Kidney epithelial cell (primary cell): ENCODE data around the gene MYOZ1. TPM values are rescaled to one million over a fixed set of nuclear protein-coding genes. Genes with fewer than 3 reads are reported as not detected.

Source experiments
- DNase-seq: peaks from one replicate; pipeline ENCODE4 v3.0.0-alpha.2; 2010; ENCODE audit warnings: low read depth
- H3K27me3 ChIP-seq: 2 replicates; pipeline ENCODE4 v1.6.0; 2011; ENCODE audit warnings: low read length; ENCODE audit not compliant: control insufficient read depth, insufficient read depth
- H3K36me3 ChIP-seq: 2 replicates; pipeline ENCODE4 v1.5.1; 2011; ENCODE audit warnings: low read length; ENCODE audit not compliant: control insufficient read depth, insufficient read depth
- H3K4me3 ChIP-seq: 2 replicates; pipeline ENCODE4 v1.5.1; 2011; ENCODE audit warnings: low read depth, mild to moderate bottlenecking, control low read depth, low read length
- total RNA-seq: library from RNA; depleted of rRNA; stranded (reverse); fragments of >200 nt; gene quantifications from 2 replicates; pipeline ENCODE4 v1.2.3, GENCODE V29; 2015
- TF ChIP-seq, protein P1 (sequence below): IDR thresholded peaks from 2 replicates; pipeline ENCODE4 v1.5.1; 2011; ENCODE audit warnings: mild to moderate bottlenecking, moderate library complexity, low read length, control low read depth, inconsistent platforms; ENCODE audit not compliant: insufficient read depth, poor library complexity, severe bottlenecking

MYOZ1 gene
- total RNA-seq, 1 donor from 2014 or later: 0.92 TPM

DNA sequence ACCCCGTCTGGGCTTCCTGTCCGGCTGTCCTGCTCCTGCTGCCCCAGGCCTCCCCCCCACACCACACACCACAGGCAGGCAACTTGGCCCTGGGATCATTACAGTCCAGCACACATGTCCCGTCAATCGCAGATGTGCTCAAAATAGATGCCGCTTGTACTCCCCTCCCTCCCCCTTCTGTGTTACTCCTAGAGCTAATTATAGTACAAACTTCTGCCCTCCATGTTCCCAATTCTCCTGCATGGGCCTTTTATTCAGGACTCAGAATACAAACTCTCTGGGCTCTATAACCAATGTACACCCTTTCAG, 14.7 kb upstream of the MYOZ1 start, which contains the start of gene SYNPO2L:
Gene SYNPO2L, minus strand, starts transcription at position 40 of the 309 bp plus-strand sequence. CDS start 107 bp downstream, outside the sequence.
- no peak within 1 kb of the TSS for H3K4me3 ChIP-seq
- no peaks in the 10 kb centered on the region for H3K36me3 ChIP-seq
- DNase-seq: no peak
- TF ChIP-seq, protein P1, sequence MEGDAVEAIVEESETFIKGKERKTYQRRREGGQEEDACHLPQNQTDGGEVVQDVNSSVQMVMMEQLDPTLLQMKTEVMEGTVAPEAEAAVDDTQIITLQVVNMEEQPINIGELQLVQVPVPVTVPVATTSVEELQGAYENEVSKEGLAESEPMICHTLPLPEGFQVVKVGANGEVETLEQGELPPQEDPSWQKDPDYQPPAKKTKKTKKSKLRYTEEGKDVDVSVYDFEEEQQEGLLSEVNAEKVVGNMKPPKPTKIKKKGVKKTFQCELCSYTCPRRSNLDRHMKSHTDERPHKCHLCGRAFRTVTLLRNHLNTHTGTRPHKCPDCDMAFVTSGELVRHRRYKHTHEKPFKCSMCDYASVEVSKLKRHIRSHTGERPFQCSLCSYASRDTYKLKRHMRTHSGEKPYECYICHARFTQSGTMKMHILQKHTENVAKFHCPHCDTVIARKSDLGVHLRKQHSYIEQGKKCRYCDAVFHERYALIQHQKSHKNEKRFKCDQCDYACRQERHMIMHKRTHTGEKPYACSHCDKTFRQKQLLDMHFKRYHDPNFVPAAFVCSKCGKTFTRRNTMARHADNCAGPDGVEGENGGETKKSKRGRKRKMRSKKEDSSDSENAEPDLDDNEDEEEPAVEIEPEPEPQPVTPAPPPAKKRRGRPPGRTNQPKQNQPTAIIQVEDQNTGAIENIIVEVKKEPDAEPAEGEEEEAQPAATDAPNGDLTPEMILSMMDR: no peak
- H3K27me3 ChIP-seq: no peaks in the 10 kb centered on the region

DNA sequence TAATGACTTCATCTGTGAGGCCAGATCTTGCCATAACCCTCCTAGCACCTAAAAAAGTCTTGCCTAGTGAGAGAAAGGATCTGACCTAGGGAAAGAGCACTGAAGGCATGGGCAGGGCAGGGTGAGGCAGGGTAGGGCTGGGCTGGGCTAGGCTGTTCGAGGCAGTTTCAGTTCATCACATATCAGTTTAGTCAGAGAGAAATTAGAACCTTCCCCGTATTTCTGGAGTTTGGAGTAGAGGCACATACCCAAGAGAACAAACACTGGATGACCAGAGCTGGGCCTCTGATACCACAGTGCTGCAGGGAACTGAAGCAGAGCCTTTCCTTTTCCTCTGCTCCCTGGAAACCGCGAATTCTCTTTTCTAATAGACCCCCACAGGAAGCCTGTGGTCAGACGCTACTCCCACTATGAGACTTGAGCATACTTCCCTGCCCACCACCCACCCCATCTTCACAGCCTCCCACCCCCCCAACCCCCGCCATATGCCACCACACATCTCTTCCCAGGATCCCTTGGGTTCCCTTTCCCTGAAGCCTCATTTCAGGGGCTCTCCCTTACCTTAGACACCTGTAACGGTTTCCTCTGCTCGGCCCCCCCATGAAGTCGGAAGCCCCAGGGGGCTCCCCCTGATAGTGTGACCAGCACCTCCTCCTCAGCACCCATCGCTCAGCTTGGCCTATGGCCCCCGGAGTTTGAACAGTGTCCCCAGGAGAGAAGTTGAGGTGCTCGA, 14.1 kb upstream of the MYOZ1 start:
- Histone ChIP-seq H3K4me3 (no peak overlapping the region), H3K27me3 (no peaks in the 10 kb centered on the region), H3K36me3 (no peaks in the 10 kb centered on the region)
- TF ChIP-seq, protein P1: no peak
- DNase-seq: no peak

DNA sequence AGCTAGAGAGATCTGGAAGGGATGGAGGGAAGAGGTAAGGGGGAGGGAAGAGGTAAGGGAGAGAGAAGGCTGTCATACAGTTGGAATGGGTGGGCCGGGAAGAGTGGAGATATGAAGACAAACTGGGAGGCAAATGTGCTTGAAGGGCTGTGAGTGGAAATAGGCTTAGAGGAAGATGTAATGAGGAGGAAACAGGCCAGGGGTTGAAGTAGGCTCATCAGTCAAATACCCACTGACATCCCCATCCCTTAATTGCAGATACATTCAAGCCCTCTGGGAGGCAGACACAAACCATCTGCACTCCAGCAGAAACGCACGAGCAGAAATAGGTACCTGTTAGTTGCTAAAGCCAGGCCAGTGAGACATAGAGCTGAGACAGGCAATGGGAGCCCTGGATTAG, 12.4 kb upstream of the MYOZ1 start:
- Histone ChIP-seq H3K36me3 (no peaks in the 10 kb centered on the region), H3K4me3 (no peak overlapping the region), H3K27me3 (no peaks in the 10 kb centered on the region)
- TF ChIP-seq, protein P1: peak; percentile 21
- no peak for DNase-seq

DNA sequence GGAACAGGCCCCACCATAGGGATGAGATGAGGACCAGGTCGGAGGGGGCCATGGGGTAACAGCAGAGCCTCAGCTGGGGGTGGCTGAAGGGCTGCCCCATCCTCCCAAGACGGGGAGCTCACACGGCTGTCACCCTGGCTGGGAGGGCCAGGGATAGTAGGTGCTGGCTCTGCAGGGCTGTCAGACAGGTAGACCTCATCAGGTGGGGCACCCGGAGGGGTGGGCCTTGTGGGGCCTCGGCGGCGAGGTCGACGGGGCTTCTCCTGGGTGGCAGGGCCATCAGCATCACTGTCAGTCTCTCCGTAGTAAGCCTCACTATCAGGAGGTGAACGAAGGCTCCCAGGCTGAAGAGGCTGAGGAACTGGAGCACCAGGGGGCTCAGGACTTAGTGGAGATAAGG, 11.9 kb upstream of the MYOZ1 start:
- no peaks in the 10 kb centered on the region for H3K27me3 ChIP-seq
- DNase-seq: no peak
- H3K4me3 ChIP-seq: no peak overlapping the region
- H3K36me3 ChIP-seq: no peaks in the 10 kb centered on the region
- TF ChIP-seq, protein P1: no peak

DNA sequence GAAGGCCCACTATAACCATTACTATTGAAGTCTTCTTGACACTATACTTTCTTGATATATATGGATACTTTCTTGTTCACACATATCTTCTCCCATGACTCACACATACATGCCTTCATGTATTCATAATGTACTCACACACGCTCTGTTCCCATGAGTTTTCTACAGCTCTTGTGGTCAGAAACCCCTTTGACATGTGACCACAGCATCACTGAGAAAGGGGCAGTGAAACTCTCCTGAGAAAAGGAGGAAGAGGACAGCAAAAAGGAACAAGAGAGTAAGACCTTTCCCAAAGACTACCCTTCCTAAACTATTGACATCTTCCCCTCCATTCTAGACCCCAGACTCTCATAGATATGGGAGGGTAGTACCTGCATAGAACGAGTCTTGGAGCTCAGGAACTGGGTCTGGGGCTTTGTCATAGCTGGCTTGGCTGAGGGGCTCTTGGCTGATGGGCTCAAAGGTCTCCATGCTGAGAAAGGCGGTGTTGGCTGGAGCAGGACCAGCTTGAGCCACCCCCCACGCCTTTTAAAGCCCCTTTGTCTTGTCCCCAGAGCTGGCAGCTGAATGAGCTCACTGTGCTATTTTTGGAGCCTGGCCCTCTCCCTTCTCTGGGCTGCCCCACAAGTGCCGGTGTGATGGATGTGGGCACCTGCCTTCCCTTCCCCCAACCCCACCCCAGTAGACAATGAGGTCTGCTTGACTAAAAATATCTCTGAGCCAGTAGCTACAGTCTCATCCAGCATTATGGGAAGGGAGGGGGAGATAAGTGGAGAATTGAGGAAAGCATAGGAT, 9.5 kb upstream of the MYOZ1 start:
- Histone ChIP-seq H3K4me3 (no peak overlapping the region), H3K27me3 (no peaks in the 10 kb centered on the region), H3K36me3 (no peaks in the 10 kb centered on the region)
- TF ChIP-seq, protein P1: no peak
- no peak for DNase-seq
